ENCODE data around the gene METTL16. TPM values are rescaled to one million over a fixed set of nuclear protein-coding genes. Genes with fewer than 3 reads are reported as not detected.

METTL16 gene
- total RNA-seq, 1 donor from 2014 or later = 22.6 TPM

- Mint-ChIP-seq H3K4me1 (ENCODE audit: low read depth, unreplicated experiment) (peaks cover 45% of the 10 kb centered on the region), H3K36me3 (ENCODE audit: unreplicated experiment) (no peaks in the 10 kb centered on the region), H3K9me3 (ENCODE audit: unreplicated experiment) (peaks cover 24% of the 10 kb centered on the region), H3K27ac (ENCODE audit: unreplicated experiment) (peak overlapping the region; percentile 79), H3K4me3 (ENCODE audit: unreplicated experiment) (peak overlapping the region; percentile 85), H3K27me3 (ENCODE audit: unreplicated experiment) (peaks cover 16% of the 10 kb centered on the region)
- TF ChIP-seq CTCF (IDR thresholded peaks at IDR 0.05; ENCODE audit: partially characterized antibody, unreplicated experiment) = no peak
- DNase-seq = peak; percentile 97
Observed at GRCh38 chr17:2392252-2393173, 119.2 kb downstream of the METTL16 start.

- peak overlapping the region; percentile 79 for H3K27ac Mint-ChIP-seq (ENCODE audit: unreplicated experiment)
- peaks cover 22% of the 10 kb centered on the region for H3K9me3 Mint-ChIP-seq (ENCODE audit: unreplicated experiment)
- H3K27me3 Mint-ChIP-seq (ENCODE audit: unreplicated experiment) = peaks cover 14% of the 10 kb centered on the region
- H3K36me3 Mint-ChIP-seq (ENCODE audit: unreplicated experiment) = no peaks in the 10 kb centered on the region
- DNase-seq = no peak
- H3K4me1 Mint-ChIP-seq (ENCODE audit: low read depth, unreplicated experiment) = peaks cover 40% of the 10 kb centered on the region
- peak overlapping the region; percentile 85 for H3K4me3 Mint-ChIP-seq (ENCODE audit: unreplicated experiment)
- TF ChIP-seq CTCF (IDR thresholded peaks at IDR 0.05; ENCODE audit: partially characterized antibody, unreplicated experiment) = no peak
Observed at GRCh38 chr17:2391597-2392251, 120.0 kb downstream of the METTL16 start.

GRCh38 chr17:2390199-2390836, 121.4 kb downstream of the METTL16 start:
- TF ChIP-seq CTCF (IDR thresholded peaks at IDR 0.05; ENCODE audit: partially characterized antibody, unreplicated experiment) = no peak
- peak overlapping the region; percentile 20 for H3K4me3 Mint-ChIP-seq (ENCODE audit: unreplicated experiment)
- no peaks in the 10 kb centered on the region for H3K36me3 Mint-ChIP-seq (ENCODE audit: unreplicated experiment)
- peaks cover 12% of the 10 kb centered on the region for H3K27me3 Mint-ChIP-seq (ENCODE audit: unreplicated experiment)
- no peak for DNase-seq
- peaks cover 32% of the 10 kb centered on the region for H3K4me1 Mint-ChIP-seq (ENCODE audit: low read depth, unreplicated experiment)
- H3K9me3 Mint-ChIP-seq (ENCODE audit: unreplicated experiment) = peaks cover 20% of the 10 kb centered on the region
- H3K27ac Mint-ChIP-seq (ENCODE audit: unreplicated experiment) = peak overlapping the region; percentile 12

- Mint-ChIP-seq H3K27ac (ENCODE audit: unreplicated experiment) (peak overlapping the region; percentile 75), H3K9me3 (ENCODE audit: unreplicated experiment) (peaks cover 21% of the 10 kb centered on the region), H3K27me3 (ENCODE audit: unreplicated experiment) (peaks cover 16% of the 10 kb centered on the region), H3K4me3 (ENCODE audit: unreplicated experiment) (peak overlapping the region; percentile 55), H3K4me1 (ENCODE audit: low read depth, unreplicated experiment) (peaks cover 39% of the 10 kb centered on the region), H3K36me3 (ENCODE audit: unreplicated experiment) (no peaks in the 10 kb centered on the region)
- peak; percentile 27 for TF ChIP-seq CTCF (IDR thresholded peaks at IDR 0.05; ENCODE audit: partially characterized antibody, unreplicated experiment)
- DNase-seq = no peak
Observed at GRCh38 chr17:2388683-2389055, 123.0 kb downstream of the METTL16 start.

Measured in glutamatergic neuron (in vitro differentiated cells).